Ovary (tissue), 9 donors: ENCODE data around the gene SCD5. TPM values are rescaled to one million over a fixed set of nuclear protein-coding genes. Genes with fewer than 3 reads are reported as not detected.

Source experiments
- DNase-seq, 5 donors: peaks; one replicate each; pipeline ENCODE4 v3.0.0-alpha.2; 2019 to 2020
- H3K27ac ChIP-seq, 2 donors: fragments of 200-600 bp; one replicate each; pipeline versions ENCODE4 v1.5.1 to v1.8.0; 2019 to 2022
- H3K27me3 ChIP-seq: fragments of 200-600 bp; one replicate; pipeline ENCODE4 v1.8.0; 2022
- H3K36me3 ChIP-seq: fragments of 200-600 bp; sonication (generic); one replicate; pipeline ENCODE4 v1.5.1; 2019
- H3K4me1 ChIP-seq: one replicate; pipeline ENCODE4 v1.8.1; 2013; ENCODE audit warnings: mild to moderate bottlenecking, moderate library complexity; ENCODE audit not compliant: insufficient read depth
- H3K4me3 ChIP-seq: fragments of 200-600 bp; sonication (generic); one replicate; pipeline ENCODE4 v1.5.1; 2017
- H3K9me3 ChIP-seq, 2 donors: fragments of 200-600 bp in 1 of 2; sonication (generic) in 1 of 2; one replicate each; pipeline versions ENCODE4 v1.5.1 to v1.8.1; 2013 to 2019; ENCODE audit warnings: mild to moderate bottlenecking in 1 of 2, moderate library complexity in 1 of 2
- CTCF ChIP-seq, 3 donors: fragments of 450-650 bp in 2 of 3; fragments of 200-600 bp in 1 of 3; IDR thresholded peaks; one replicate each; pipeline versions ENCODE4 v1.5.1 to v1.8.0; 2016 to 2022; ENCODE audit warnings: antibody characterized with exemption in 3 of 3, mild to moderate bottlenecking in 1 of 3
- EP300 ChIP-seq: sonication (generic); formaldehyde crosslinking; IDR thresholded peaks from one replicate; pipeline ENCODE4 v1.6.1; 2017; ENCODE audit warnings: antibody characterized with exemption
- POLR2A ChIP-seq: fragments of 450-650 bp; IDR thresholded peaks from one replicate; pipeline ENCODE4 v1.6.1; 2017; ENCODE audit warnings: antibody characterized with exemption, mild to moderate bottlenecking, moderate library complexity
- WGBS, 3 donors: extraction: QIAGEN DNeasy Blood & Tissue Kit in 1 of 3; methylation state at CpG; one replicate each; pipeline versions ENCODE4 v1.1.5 to v1.1.7; 2013 to 2017; 5-methylcytosine and 5-hydroxymethylcytosine counted together
- intact Hi-C, 4 donors: fragments of 100-400 bp; cut with DNase I; formaldehyde crosslinking; loops; one replicate each; pipeline versions ENCODE4 v1.11.0 to v1.15.1; 2022 to 2023
- polyA plus RNA-seq, 2 donors: library from polyadenylated mRNA; stranded (reverse); fragments of 200-250 nt in 1 of 2; fragments of 350-450 nt in 1 of 2; fragmentation: Illumina TruSeq in 1 of 2; extraction: RNeasy Lipid Tissue Mini Kit (QIAGEN cat#74804) in 1 of 2; gene quantifications; one replicate each; pipeline ENCODE4 v1.2.3, GENCODE V29; 2013 to 2014
- total RNA-seq, 7 donors: library from RNA; depleted of rRNA in 2 of 7; stranded (reverse); fragments of >200 nt in 2 of 7; fragmentation: NEBNext Ultra II Directional in 3 of 7; extraction: Animal tissue kit (Norgen Biotek cat#: 25700) in 3 of 7; gene quantifications; one replicate each; pipeline versions ENCODE4 v1.1.0 to v1.2.4, GENCODE V29; 2016 to 2023
- donor health status: DM: no; HTN: no; CAD: no; lungs with moderate emphysema.
- donor health status: DM: no; HTN: no; CAD: no.
- donor health status: Bipolar disorder and iron deficiency.
- donor health status: DM: yes; HTN: yes; CAD: no.
- donor health status: DM: no; HTN: no; CAD: no.
- donor health status: DM: yes; HTN: yes; CAD: no.

Gene SCD5
- total and polyA plus RNA-seq, 9 donors: 96.3 to 203 (median 119) TPM

GRCh38 chr4:82744284-82744968 lies 54.2 kb downstream of the SCD5 start:
- Histone ChIP-seq H3K27me3 (no peaks in the 10 kb centered on the region), H3K9me3 (no peaks in the 10 kb centered on the region), H3K27ac (no peak overlapping the region), H3K36me3 (no peaks in the 10 kb centered on the region), H3K4me1 (peaks cover 12% of the 10 kb centered on the region), H3K4me3 (no peak overlapping the region)
- no peak for DNase-seq
- intact Hi-C loops: no loop called here
- 63 to 69% (median 66%) methylated on average over 5 of the region's 5 CpGs for WGBS, 3 donors
- TF ChIP-seq POLR2A: no peak
- no peak for TF ChIP-seq CTCF (IDR thresholded peaks at IDR 0.05)
- no peak for TF ChIP-seq EP300

- Histone ChIP-seq H3K27me3 (no peaks in the 10 kb centered on the region), H3K4me3 (no peak overlapping the region), H3K27ac (no peak overlapping the region), H3K9me3 (no peaks in the 10 kb centered on the region), H3K4me1 (peaks cover 3% of the 10 kb centered on the region), H3K36me3 (no peaks in the 10 kb centered on the region)
- TF ChIP-seq CTCF (IDR thresholded peaks at IDR 0.05): no peak
- TF ChIP-seq EP300: no peak
- TF ChIP-seq POLR2A: no peak
- 99 to 100% (median 99%) methylated on average over 5 of the region's 5 CpGs for WGBS, 3 donors
- intact Hi-C loops: no loop called here
- no peak for DNase-seq
Measured at GRCh38 chr4:82741188-82741587, 57.4 kb downstream of the SCD5 start.

GRCh38 chr4:82739287-82740190 lies 59.1 kb downstream of the SCD5 start:
- Histone ChIP-seq H3K4me1 (peaks cover 3% of the 10 kb centered on the region), H3K27me3 (no peaks in the 10 kb centered on the region), H3K9me3 (no peaks in the 10 kb centered on the region), H3K27ac (no peak overlapping the region), H3K36me3 (no peaks in the 10 kb centered on the region), H3K4me3 (no peak overlapping the region)
- TF ChIP-seq EP300: no peak
- peak in 2 of 3 donors; percentile 42 to 68 for TF ChIP-seq CTCF (IDR thresholded peaks at IDR 0.05)
- peak in 3 of 5 donors; percentile 53 to 68 (median 60) for DNase-seq
- 73 to 80% (median 78%) methylated on average over 23 of the region's 23 CpGs for WGBS, 3 donors
- intact Hi-C loops: loop anchor here in 1 of 4 donors (10.0 kb wide), 1 partner anchor 275 kb away; no protein-coding TSS in a partner anchor

- H3K27ac ChIP-seq: no peak overlapping the region
- peaks cover 11% of the 10 kb centered on the region for H3K4me1 ChIP-seq
- no peaks in the 10 kb centered on the region for H3K36me3 ChIP-seq
- TF ChIP-seq POLR2A: no peak
- no peak for TF ChIP-seq EP300
- no peak for TF ChIP-seq CTCF (IDR thresholded peaks at IDR 0.05)
- H3K27me3 ChIP-seq: no peaks in the 10 kb centered on the region
- intact Hi-C loops: loop anchor here in 1 of 4 donors (10.0 kb wide), 1 partner anchor 273 kb away; no protein-coding TSS in a partner anchor
- H3K4me3 ChIP-seq: no peak overlapping the region
- H3K9me3 ChIP-seq: no peaks in the 10 kb centered on the region
- no peak for DNase-seq
Measured at GRCh38 chr4:82737354-82737753, 61.2 kb downstream of the SCD5 start.
